Measurements from ENCODE around the gene IGF2BP3. TPM values are rescaled to one million over a fixed set of nuclear protein-coding genes. Genes with fewer than 3 reads are reported as not detected.

IGF2BP3 gene
- total RNA-seq, 1 donor from 2014 or later: 47.0 TPM

GRCh38 chr7:23350466-23350865 lies 119.8 kb downstream of the IGF2BP3 start:
- H3K4me1 Mint-ChIP-seq (ENCODE audit: low read depth, unreplicated experiment): peaks cover 15% of the 10 kb centered on the region
- H3K27me3 Mint-ChIP-seq (ENCODE audit: unreplicated experiment): no peaks in the 10 kb centered on the region
- no peak for TF ChIP-seq CTCF (IDR thresholded peaks at IDR 0.05; ENCODE audit: partially characterized antibody, unreplicated experiment)
- no peaks in the 10 kb centered on the region for H3K9me3 Mint-ChIP-seq (ENCODE audit: unreplicated experiment)
- DNase-seq: no peak
- H3K36me3 Mint-ChIP-seq (ENCODE audit: unreplicated experiment): no peaks in the 10 kb centered on the region
- no peak overlapping the region for H3K27ac Mint-ChIP-seq (ENCODE audit: unreplicated experiment)
- no peak overlapping the region for H3K4me3 Mint-ChIP-seq (ENCODE audit: unreplicated experiment)

- Mint-ChIP-seq H3K4me3 (ENCODE audit: unreplicated experiment) (no peak overlapping the region), H3K27me3 (ENCODE audit: unreplicated experiment) (no peaks in the 10 kb centered on the region), H3K4me1 (ENCODE audit: low read depth, unreplicated experiment) (peaks cover 15% of the 10 kb centered on the region), H3K27ac (ENCODE audit: unreplicated experiment) (no peak overlapping the region), H3K36me3 (ENCODE audit: unreplicated experiment) (no peaks in the 10 kb centered on the region), H3K9me3 (ENCODE audit: unreplicated experiment) (no peaks in the 10 kb centered on the region)
- no peak for TF ChIP-seq CTCF (IDR thresholded peaks at IDR 0.05; ENCODE audit: partially characterized antibody, unreplicated experiment)
- no peak for DNase-seq
These were observed 120.7 kb downstream of the IGF2BP3 start for GRCh38 chr7:23349484-23350157.

- Mint-ChIP-seq H3K27me3 (ENCODE audit: unreplicated experiment) (no peaks in the 10 kb centered on the region), H3K4me1 (ENCODE audit: low read depth, unreplicated experiment) (peaks cover 15% of the 10 kb centered on the region), H3K4me3 (ENCODE audit: unreplicated experiment) (no peak overlapping the region), H3K27ac (ENCODE audit: unreplicated experiment) (no peak overlapping the region), H3K36me3 (ENCODE audit: unreplicated experiment) (no peaks in the 10 kb centered on the region), H3K9me3 (ENCODE audit: unreplicated experiment) (no peaks in the 10 kb centered on the region)
- TF ChIP-seq CTCF (IDR thresholded peaks at IDR 0.05; ENCODE audit: partially characterized antibody, unreplicated experiment): no peak
- no peak for DNase-seq
These were observed 122.6 kb downstream of the IGF2BP3 start for GRCh38 chr7:23347682-23348180.

- H3K27me3 Mint-ChIP-seq (ENCODE audit: unreplicated experiment): no peaks in the 10 kb centered on the region
- H3K9me3 Mint-ChIP-seq (ENCODE audit: unreplicated experiment): no peaks in the 10 kb centered on the region
- H3K4me1 Mint-ChIP-seq (ENCODE audit: low read depth, unreplicated experiment): peaks cover 15% of the 10 kb centered on the region
- DNase-seq: no peak
- H3K36me3 Mint-ChIP-seq (ENCODE audit: unreplicated experiment): no peaks in the 10 kb centered on the region
- H3K4me3 Mint-ChIP-seq (ENCODE audit: unreplicated experiment): no peak overlapping the region
- no peak overlapping the region for H3K27ac Mint-ChIP-seq (ENCODE audit: unreplicated experiment)
- TF ChIP-seq CTCF (IDR thresholded peaks at IDR 0.05; ENCODE audit: partially characterized antibody, unreplicated experiment): no peak
These were observed 123.1 kb downstream of the IGF2BP3 start for GRCh38 chr7:23347033-23347681.

- Mint-ChIP-seq H3K4me3 (ENCODE audit: unreplicated experiment) (no peak overlapping the region), H3K9me3 (ENCODE audit: unreplicated experiment) (no peaks in the 10 kb centered on the region), H3K27ac (ENCODE audit: unreplicated experiment) (no peak overlapping the region), H3K36me3 (ENCODE audit: unreplicated experiment) (no peaks in the 10 kb centered on the region), H3K27me3 (ENCODE audit: unreplicated experiment) (no peaks in the 10 kb centered on the region), H3K4me1 (ENCODE audit: low read depth, unreplicated experiment) (peaks cover 15% of the 10 kb centered on the region)
- no peak for TF ChIP-seq CTCF (IDR thresholded peaks at IDR 0.05; ENCODE audit: partially characterized antibody, unreplicated experiment)
- DNase-seq: no peak
These were observed 124.0 kb downstream of the IGF2BP3 start for GRCh38 chr7:23346316-23346715.

Data from glutamatergic neuron (in vitro differentiated cells).